HL-60/S4 (cell line): ENCODE measurements around the gene CLDN11.

Experiments
- in situ Hi-C: fragments of 300-500 bp; cut with MboI; formaldehyde crosslinking; loops from 2 replicates; pipeline ENCODE4 v1.14.3; 2022; ENCODE audit warnings: low sequenced_read_pairs

Gene CLDN11

DNA sequence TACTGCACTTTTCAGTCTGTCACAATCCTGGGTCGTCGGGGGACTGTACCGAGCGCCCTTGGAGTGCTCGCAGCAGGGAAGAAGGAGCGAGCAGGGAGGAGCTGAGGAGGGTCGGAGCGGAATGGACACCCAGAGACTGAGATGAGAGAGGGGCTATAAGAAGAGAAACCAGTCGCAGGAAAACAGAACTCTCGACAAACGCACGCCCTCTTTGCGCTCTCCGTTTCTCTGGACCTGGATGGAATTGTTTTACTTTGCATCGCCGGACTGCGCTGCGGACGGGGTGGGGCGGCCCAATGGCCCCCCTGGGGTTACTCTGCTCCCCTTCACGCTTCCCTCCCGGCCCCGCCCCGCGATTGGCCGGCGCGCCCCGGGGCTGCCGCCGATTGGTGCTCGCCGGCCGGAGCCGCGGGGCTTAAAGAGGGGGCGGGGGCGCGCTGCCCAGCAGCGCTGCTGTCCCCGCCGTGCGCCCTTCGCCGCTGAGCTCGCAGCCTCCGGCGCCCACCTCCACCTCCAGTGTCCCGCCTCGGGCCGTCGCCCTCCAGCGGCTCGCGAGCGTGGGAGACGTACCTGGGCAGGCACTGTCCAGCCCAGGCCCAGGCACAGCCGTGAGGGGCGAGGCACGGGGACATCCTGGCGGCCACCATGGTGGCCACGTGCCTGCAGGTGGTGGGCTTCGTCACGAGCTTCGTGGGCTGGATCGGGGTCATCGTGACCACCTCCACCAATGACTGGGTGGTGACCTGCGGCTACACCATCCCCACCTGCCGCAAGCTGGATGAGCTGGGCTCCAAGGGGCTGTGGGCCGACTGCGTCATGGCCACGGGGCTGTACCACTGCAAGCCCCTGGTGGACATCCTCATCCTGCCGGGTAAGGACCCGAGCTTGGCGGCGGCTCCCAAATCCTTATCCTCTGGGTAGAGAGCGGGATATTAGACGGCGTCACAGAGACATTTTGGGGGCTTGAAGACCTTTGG lies at the start of gene CLDN11:
Gene CLDN11, plus strand, starts transcription at position 447 of the 977 bp plus-strand sequence. Its CDS starts 199 bp downstream, at position 646.
- in situ Hi-C loops = loop anchor here (25.0 kb wide), 1 partner anchor 394 kb away; no protein-coding TSS in a partner anchor

- in situ Hi-C loops = loop anchor here (10.0 kb wide), 1 partner anchor 184 kb away; the partner anchor contains the start of gene PHC3
Measured at GRCh38 chr3:170368921-170369320, 49.7 kb upstream of the CLDN11 start.

DNA sequence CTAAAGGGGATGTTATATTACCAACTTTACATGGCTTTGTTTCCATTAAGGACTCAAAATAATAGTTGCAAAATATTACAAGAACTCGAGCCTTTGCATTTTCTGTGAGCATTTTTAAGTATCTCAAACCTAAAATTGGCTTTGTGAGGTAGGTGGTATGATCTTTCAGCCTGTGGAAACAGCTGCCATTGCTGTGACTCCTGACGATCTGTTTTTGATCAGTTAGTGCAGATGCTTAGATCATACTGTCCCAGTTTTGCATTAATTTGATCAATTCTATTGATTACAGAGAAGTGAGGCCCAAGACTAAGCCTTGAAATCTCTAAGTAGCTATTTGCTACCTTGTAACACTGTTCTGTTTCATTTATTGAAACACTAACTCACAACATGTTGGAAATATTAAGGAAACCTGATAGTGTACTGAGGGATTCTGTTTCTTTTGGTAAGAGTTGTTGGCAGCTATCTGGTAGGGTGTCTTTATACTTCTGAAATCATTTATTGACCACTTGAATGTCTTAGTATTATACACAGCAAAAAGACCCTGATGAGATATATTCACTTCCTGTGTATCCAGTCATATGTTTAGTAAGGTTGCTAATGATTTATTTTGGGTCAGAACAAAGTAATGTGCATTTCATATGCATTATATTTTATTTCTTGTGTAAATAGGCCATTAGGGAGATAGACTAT lies 46.3 kb upstream of the CLDN11 start:
- in situ Hi-C loops = no loop called here

DNA sequence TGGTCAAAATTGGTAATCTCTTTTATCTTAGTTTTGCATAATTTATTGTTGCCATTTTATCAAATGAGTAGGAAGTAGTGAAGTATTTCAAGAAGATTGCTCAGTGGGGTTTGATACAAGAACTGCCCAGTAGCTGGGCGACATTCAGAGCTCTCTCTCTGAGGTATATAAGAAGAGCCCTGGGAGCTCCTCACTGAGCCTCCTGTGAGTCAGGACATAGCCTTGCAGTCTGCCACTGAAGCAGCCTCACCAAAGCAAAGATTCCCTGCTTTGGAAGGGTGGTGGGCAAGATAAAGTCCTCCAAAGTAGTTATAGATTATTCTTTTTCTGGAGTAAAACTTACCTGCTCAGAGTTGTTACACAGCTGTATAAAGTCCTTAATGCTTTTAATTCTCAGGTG lies 35.1 kb upstream of the CLDN11 start:
- in situ Hi-C loops = no loop called here

- in situ Hi-C loops = no loop called here
Measured at GRCh38 chr3:170386468-170386867, 32.2 kb upstream of the CLDN11 start.

DNA sequence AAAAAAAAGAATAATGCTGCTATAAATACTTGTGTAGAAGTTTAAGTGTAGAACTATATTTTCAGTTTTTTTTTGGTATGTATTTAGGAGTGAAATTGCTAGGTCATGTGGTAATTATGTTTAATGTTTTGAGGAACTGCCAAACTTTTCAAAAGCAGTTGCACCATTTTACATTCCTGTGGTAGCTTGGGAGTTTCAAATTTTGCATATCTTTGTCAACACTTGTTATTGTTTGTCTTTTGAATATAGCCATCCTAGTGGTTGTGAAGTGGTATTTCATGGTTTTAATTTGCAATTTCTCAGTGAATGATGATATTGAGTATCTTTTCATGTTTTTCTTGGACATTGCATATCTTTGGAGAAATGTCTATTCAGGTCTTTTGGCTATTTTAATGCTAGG lies 30.7 kb upstream of the CLDN11 start:
- in situ Hi-C loops = no loop called here

GRCh38 chr3:170391108-170391507 lies 27.6 kb upstream of the CLDN11 start:
- in situ Hi-C loops = no loop called here

DNA sequence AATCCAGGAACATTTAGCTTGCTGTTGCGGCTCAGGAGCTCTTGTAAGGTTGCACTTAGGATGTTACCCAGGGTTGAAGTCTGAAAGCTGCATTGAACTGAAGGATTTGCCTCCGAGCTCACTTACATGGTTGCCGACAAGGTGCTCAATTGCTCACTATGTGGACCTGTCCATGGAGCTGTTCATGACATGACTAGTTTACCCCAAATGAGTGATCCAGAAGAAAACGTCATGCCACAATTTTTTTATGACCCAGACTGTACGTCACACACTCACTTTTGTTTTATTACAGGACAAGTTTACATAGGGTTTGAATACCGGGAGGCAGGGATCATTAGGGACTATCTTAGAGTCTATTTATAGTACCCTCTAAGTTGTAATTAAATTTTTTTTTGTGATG lies 21.0 kb upstream of the CLDN11 start:
- in situ Hi-C loops = no loop called here

GRCh38 chr3:170405101-170405500 lies 13.6 kb upstream of the CLDN11 start:
- in situ Hi-C loops = loop anchor here (25.0 kb wide), 1 partner anchor 407 kb away; no protein-coding TSS in a partner anchor

DNA sequence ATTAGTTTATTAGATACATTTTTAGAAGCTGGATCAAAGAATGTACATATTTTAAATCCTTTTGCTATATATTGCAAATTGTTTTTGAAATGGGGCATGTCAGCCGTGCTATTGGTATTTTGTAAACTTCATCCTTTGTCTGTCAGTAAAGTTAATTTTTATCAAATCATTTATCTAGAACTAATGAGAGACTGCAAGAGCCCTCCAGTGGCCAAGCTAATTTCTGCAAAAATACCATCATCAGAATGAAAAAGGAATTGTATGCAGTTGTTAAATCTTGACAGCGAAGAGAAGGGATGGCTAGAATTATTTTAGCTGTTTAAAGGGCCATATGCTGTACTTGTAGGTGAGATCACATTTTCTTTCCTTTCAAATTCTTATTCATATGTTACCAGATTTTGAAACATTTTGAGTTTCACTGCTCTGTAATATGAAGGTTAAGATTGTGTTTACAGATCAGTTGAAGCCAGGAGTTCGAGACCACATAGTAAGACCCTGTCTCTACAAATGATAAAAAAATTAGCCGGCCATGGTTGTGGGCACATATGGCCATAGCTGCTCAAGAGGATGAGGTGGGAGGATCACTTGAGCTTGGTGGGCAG lies 8.1 kb upstream of the CLDN11 start:
- in situ Hi-C loops = loop anchor here (25.0 kb wide), 1 partner anchor 402 kb away; no protein-coding TSS in a partner anchor

DNA sequence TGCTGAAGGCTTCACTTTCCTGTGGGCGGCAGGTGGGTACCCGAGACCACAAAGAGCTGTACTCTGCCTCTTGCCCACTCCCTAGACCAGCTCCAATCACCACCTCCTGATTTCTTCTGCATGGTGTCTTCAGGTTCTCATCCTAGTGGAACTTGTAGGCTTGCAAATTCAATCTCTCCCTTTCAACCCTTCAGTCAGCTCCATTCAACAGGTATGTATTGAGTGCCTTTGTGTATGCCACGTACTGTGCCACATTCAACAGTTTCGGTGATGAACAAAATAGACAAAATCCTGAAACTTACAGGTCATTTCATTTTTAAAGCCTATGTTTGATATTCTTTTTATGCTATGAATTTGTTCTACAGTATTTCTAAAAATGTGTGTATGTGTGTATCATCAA lies 5.4 kb upstream of the CLDN11 start:
- in situ Hi-C loops = loop anchor here (25.0 kb wide), 1 partner anchor 399 kb away; no protein-coding TSS in a partner anchor

DNA sequence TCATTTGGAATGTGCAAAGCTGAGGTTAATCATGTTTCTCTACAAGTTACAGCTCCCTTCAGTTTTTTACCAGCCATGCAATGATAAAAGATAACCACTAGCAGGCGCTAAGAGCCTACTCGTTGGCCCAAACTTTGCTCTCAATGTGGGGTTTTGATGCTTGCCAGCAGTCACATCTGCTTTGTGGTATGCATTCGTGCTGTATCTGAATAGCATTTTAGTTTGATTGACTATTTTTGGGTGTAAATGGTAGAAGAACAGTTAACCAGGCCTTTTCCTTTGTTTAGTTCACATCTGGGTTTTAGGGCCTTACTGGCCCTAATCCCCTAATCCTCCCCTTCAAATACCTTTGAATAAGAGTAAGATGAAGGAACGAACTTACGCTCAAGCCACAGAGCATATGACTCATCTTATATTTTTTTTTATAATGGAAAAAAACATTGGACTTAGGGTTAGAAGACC lies 4.4 kb upstream of the CLDN11 start:
- in situ Hi-C loops = loop anchor here (25.0 kb wide), 1 partner anchor 398 kb away; no protein-coding TSS in a partner anchor

- in situ Hi-C loops = loop anchor here (25.0 kb wide), 1 partner anchor 395 kb away; no protein-coding TSS in a partner anchor
Measured at GRCh38 chr3:170417090-170417489, 1.6 kb upstream of the CLDN11 start.

GRCh38 chr3:170419557-170420087 lies 954 bp downstream of the CLDN11 start:
- in situ Hi-C loops = loop anchor here (25.0 kb wide), 1 partner anchor 393 kb away; no protein-coding TSS in a partner anchor

DNA sequence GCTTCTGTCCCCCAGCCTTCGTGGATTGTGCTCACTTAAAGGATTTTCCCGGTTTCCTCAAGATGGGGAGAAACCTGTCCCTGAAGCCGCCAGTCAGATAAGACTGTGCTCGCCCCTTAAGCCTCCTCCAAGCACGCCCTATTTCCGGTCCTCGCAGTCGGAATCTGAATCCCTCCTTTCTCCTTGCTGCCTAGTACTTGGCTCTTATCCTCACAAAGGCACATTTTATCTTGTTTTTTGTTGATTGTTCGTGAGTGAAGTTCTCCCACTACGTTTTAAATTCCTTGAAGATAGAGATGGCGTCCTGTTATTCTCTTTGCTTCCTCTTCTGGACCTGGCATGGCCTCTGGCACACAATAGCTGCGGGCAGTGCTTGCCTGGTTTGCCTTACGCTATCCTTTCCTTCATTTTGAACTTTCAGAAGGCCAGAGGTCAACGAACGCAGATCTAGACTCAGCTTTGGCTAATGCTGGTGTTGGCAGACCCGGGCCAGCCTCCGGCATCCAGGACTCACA lies 1.7 kb downstream of the CLDN11 start:
- in situ Hi-C loops = loop anchor here (25.0 kb wide), 1 partner anchor 392 kb away; no protein-coding TSS in a partner anchor

DNA sequence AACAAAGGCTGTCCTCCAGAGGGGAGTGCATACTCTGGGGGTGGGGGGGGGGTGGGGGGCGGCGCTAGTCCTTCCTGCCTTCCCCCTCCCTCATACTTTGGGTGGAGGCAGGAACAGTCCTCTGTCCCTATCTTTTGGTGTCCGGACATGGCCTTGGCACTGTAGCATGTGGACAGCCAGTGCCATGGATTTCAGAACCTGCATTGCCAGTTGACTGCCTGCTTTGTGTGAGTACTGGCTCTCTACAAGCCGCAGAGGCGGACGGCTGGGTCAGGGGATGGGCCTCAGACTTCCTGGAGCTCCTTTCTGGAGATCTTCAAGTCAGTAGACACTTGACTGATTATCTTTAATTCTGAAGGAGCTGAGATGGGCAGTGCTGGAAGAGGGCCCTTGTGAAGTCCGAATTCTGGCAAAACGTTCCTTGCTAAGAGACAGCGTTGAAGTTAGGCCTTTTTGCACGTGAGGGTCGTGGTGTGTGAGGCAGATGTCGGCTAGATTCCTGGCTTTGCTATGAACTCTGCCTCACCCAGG lies 2.5 kb downstream of the CLDN11 start:
- in situ Hi-C loops = loop anchor here (25.0 kb wide), 1 partner anchor 391 kb away; no protein-coding TSS in a partner anchor

GRCh38 chr3:170421758-170422157 lies 3.1 kb downstream of the CLDN11 start:
- in situ Hi-C loops = loop anchor here (25.0 kb wide), 1 partner anchor 391 kb away; no protein-coding TSS in a partner anchor

- in situ Hi-C loops = loop anchor here (25.0 kb wide), 1 partner anchor 389 kb away; no protein-coding TSS in a partner anchor
Measured at GRCh38 chr3:170423001-170423615, 4.4 kb downstream of the CLDN11 start.

DNA sequence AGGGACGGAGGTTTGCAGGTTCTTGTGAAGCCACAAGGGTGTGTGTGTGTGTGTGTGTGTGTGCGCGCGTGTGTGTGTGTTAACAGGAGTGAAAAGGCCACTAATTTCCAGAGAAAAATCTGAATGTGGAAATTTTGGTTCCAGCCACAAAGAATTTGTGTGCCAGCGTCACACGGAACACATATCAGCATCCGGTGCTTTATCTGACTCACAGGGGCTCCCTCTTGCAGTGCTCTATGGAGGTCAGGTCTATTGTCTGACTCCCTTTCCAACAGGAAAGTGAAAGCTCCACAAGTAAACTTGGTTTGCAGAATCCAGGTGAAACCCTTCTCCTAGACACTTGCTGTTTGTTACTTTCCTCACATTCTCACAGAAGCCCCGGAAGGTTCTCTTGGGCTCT lies 6.2 kb downstream of the CLDN11 start:
- in situ Hi-C loops = loop anchor here (25.0 kb wide), 1 partner anchor 387 kb away; no protein-coding TSS in a partner anchor
